Skeletal muscle tissue (tissue), 4 donors: ENCODE data around the gene DUSP28. TPM values are rescaled to one million over a fixed set of nuclear protein-coding genes. Genes with fewer than 3 reads are reported as not detected.
A peak's percentile ranks its signal among the peaks of the same experiment; 100 is the strongest.

ENCODE experiments used
- H3K27ac ChIP-seq: one replicate; pipeline ENCODE4 v1.7.0; 2013; ENCODE audit warnings: mild to moderate bottlenecking, low read depth, low read length, inconsistent platforms
- H3K27me3 ChIP-seq, 3 donors: one replicate each; pipeline ENCODE4 v1.7.0; 2013; ENCODE audit warnings: low read length in 3 of 3; ENCODE audit not compliant: control insufficient read depth in 3 of 3, insufficient read depth in 3 of 3
- H3K36me3 ChIP-seq, 3 donors: one replicate each; pipeline ENCODE4 v1.7.0; 2013; ENCODE audit warnings: low read length in 3 of 3; ENCODE audit not compliant: control insufficient read depth in 3 of 3, insufficient read depth in 3 of 3
- H3K4me1 ChIP-seq, 3 donors: one replicate each; pipeline ENCODE4 v1.7.0; 2013; ENCODE audit warnings: low read length in 3 of 3, mild to moderate bottlenecking in 3 of 3; ENCODE audit not compliant: control insufficient read depth in 3 of 3, insufficient read depth in 3 of 3
- H3K4me3 ChIP-seq, 3 donors: one replicate each; pipeline ENCODE4 v1.7.0; 2013; ENCODE audit warnings: low read length in 3 of 3
- H3K9ac ChIP-seq, 3 donors: one replicate each; pipeline ENCODE4 v1.7.0; 2013; ENCODE audit warnings: low read length in 3 of 3, mild to moderate bottlenecking in 3 of 3, moderate library complexity in 2 of 3, low read depth in 1 of 3
- H3K9me3 ChIP-seq, 3 donors: one replicate each; pipeline ENCODE4 v1.7.0; 2013; ENCODE audit warnings: low read length in 3 of 3; ENCODE audit not compliant: control insufficient read depth in 3 of 3
- total RNA-seq: library from RNA; depleted of rRNA; stranded (reverse); fragments of >200 nt; gene quantifications from one replicate; pipeline ENCODE4 v1.2.3, GENCODE V29; 2014
- donor health status: Osteomylitis.

Gene DUSP28
- total RNA-seq, 1 donor from 2014 or later = 8.4 TPM

GRCh38 chr2:240585681-240586197, 25.6 kb downstream of the DUSP28 start:
- Histone ChIP-seq H3K36me3 (peaks cover 10 to 16% (median 10%) of the 10 kb centered on the region in 3 donors), H3K9ac (peak overlapping the region; percentile 98 to 99 (median 99)), H3K27me3 (no peaks in the 10 kb centered on the region), H3K4me3 (peak overlapping the region; percentile 96 to 98 (median 98)), H3K9me3 (peaks cover 0 to 2% (median 0%) of the 10 kb centered on the region in 3 donors), H3K4me1 (peaks cover 31 to 48% (median 31%) of the 10 kb centered on the region in 3 donors), H3K27ac (peak overlapping the region; percentile 92)

GRCh38 chr2:240586198-240586918, 26.2 kb downstream of the DUSP28 start, which contains the start of gene CAPN10:
CAPN10 (plus strand) TSS chr2:240586734; CDS start chr2:240586912, 178 bp downstream.
- peak within 1 kb of the TSS; percentile 96 to 98 (median 98) for H3K4me3 ChIP-seq
- H3K27me3 ChIP-seq = no peaks in the 10 kb centered on the region
- H3K36me3 ChIP-seq = peaks cover 14 to 19% (median 16%) of the 10 kb centered on the region in 3 donors
- H3K9ac ChIP-seq = peak within 1 kb of the TSS; percentile 98 to 99 (median 99)
- H3K27ac ChIP-seq = peak within 1 kb of the TSS; percentile 92
- no peaks in the 10 kb centered on the region for H3K9me3 ChIP-seq
- peaks cover 31 to 47% (median 31%) of the 10 kb centered on the region in 3 donors for H3K4me1 ChIP-seq

GRCh38 chr2:240586919-240587800, 27.0 kb downstream of the DUSP28 start:
- peak overlapping the region; percentile 87 to 99 (median 98) for H3K9ac ChIP-seq
- H3K27ac ChIP-seq = peak overlapping the region; percentile 92
- H3K4me1 ChIP-seq = peaks cover 31 to 47% (median 31%) of the 10 kb centered on the region in 3 donors
- peak overlapping the region; percentile 79 to 98 (median 81) for H3K4me3 ChIP-seq
- peaks cover 21% of the 10 kb centered on the region in 3 donors for H3K36me3 ChIP-seq
- no peaks in the 10 kb centered on the region for H3K27me3 ChIP-seq
- H3K9me3 ChIP-seq = no peaks in the 10 kb centered on the region

- Histone ChIP-seq H3K4me3 (peak overlapping the region; percentile 79 to 98 (median 81)), H3K27me3 (no peaks in the 10 kb centered on the region), H3K9me3 (no peaks in the 10 kb centered on the region), H3K36me3 (peaks cover 25 to 29% (median 26%) of the 10 kb centered on the region in 3 donors), H3K4me1 (peaks cover 31 to 47% (median 31%) of the 10 kb centered on the region in 3 donors), H3K9ac (peak overlapping the region; percentile 87 to 99 (median 98)), H3K27ac (no peak overlapping the region)
These were observed 28.0 kb downstream of the DUSP28 start for GRCh38 chr2:240588006-240588655.

GRCh38 chr2:240588669-240589068, 28.5 kb downstream of the DUSP28 start:
- Histone ChIP-seq H3K36me3 (peaks cover 25 to 30% (median 26%) of the 10 kb centered on the region in 3 donors), H3K27ac (no peak overlapping the region), H3K9ac (peak overlapping the region in 2 of 3 donors; percentile 3 to 99), H3K4me1 (peaks cover 31 to 44% (median 31%) of the 10 kb centered on the region in 3 donors), H3K27me3 (no peaks in the 10 kb centered on the region), H3K9me3 (no peaks in the 10 kb centered on the region), H3K4me3 (no peak overlapping the region)

GRCh38 chr2:240589375-240589774, 29.2 kb downstream of the DUSP28 start:
- peaks cover 28 to 40% (median 30%) of the 10 kb centered on the region in 3 donors for H3K4me1 ChIP-seq
- no peak overlapping the region for H3K27ac ChIP-seq
- H3K36me3 ChIP-seq = peaks cover 25 to 36% (median 26%) of the 10 kb centered on the region in 3 donors

GRCh38 chr2:240589850-240590525, 29.8 kb downstream of the DUSP28 start:
- Histone ChIP-seq H3K4me3 (no peak overlapping the region), H3K27ac (no peak overlapping the region), H3K9ac (no peak overlapping the region), H3K4me1 (peaks cover 22 to 34% (median 24%) of the 10 kb centered on the region in 3 donors), H3K27me3 (no peaks in the 10 kb centered on the region), H3K9me3 (no peaks in the 10 kb centered on the region), H3K36me3 (peaks cover 25 to 36% (median 26%) of the 10 kb centered on the region in 3 donors)

More at GRCh38 chr2:240589375-240589774, 29.2 kb downstream of the DUSP28 start:
- H3K27me3 ChIP-seq = no peaks in the 10 kb centered on the region
- no peak overlapping the region for H3K4me3 ChIP-seq
- no peaks in the 10 kb centered on the region for H3K9me3 ChIP-seq
- H3K9ac ChIP-seq = no peak overlapping the region

- Histone ChIP-seq H3K9me3 (no peaks in the 10 kb centered on the region), H3K27me3 (no peaks in the 10 kb centered on the region), H3K4me3 (no peak overlapping the region), H3K9ac (no peak overlapping the region), H3K36me3 (peaks cover 25 to 38% (median 26%) of the 10 kb centered on the region in 3 donors), H3K27ac (no peak overlapping the region), H3K4me1 (peaks cover 17 to 31% (median 17%) of the 10 kb centered on the region in 3 donors)
These were observed 30.5 kb downstream of the DUSP28 start for GRCh38 chr2:240590681-240591111.

- Histone ChIP-seq H3K4me3 (no peak overlapping the region), H3K36me3 (peaks cover 25 to 35% (median 26%) of the 10 kb centered on the region in 3 donors), H3K27me3 (no peaks in the 10 kb centered on the region), H3K9me3 (no peaks in the 10 kb centered on the region), H3K27ac (no peak overlapping the region), H3K9ac (no peak overlapping the region), H3K4me1 (peaks cover 20 to 31% (median 21%) of the 10 kb centered on the region in 3 donors)
These were observed 31.1 kb downstream of the DUSP28 start for GRCh38 chr2:240591226-240591625.
